Measurements from ENCODE around the gene CHD6.

DNA sequence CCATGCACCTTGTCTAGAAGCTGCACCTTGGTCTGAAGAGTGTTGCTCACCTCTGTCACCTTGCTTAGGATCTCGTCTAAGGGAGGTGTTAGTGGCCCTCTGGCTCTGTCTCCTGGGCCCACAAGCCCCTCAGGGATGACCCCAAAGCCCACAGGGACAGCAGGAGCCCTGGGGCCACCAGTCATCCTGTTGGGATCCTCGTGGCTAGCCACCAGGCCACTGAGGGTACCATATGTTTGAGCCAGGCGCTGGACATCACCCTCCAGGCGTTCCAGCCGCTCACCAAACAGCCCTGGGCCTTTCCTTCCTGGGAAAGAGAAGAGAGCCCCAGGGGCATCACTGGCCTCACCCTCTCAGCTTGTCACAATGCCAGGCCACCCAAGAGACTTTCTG lies 255.4 kb downstream of the CHD6 start:
- TF ChIP-seq POLR2AphosphoS5 (IDR thresholded peaks at IDR 0.05; ENCODE audit: low read depth, low read length), result no peak
- TF ChIP-seq SMC3 (IDR thresholded peaks at IDR 0.05; ENCODE audit: low read length), result no peak
- TF ChIP-seq KLF16 (CRISPR knock-in tag; IDR thresholded peaks at IDR 0.05), result no peak
- TF ChIP-seq, protein P1, sequence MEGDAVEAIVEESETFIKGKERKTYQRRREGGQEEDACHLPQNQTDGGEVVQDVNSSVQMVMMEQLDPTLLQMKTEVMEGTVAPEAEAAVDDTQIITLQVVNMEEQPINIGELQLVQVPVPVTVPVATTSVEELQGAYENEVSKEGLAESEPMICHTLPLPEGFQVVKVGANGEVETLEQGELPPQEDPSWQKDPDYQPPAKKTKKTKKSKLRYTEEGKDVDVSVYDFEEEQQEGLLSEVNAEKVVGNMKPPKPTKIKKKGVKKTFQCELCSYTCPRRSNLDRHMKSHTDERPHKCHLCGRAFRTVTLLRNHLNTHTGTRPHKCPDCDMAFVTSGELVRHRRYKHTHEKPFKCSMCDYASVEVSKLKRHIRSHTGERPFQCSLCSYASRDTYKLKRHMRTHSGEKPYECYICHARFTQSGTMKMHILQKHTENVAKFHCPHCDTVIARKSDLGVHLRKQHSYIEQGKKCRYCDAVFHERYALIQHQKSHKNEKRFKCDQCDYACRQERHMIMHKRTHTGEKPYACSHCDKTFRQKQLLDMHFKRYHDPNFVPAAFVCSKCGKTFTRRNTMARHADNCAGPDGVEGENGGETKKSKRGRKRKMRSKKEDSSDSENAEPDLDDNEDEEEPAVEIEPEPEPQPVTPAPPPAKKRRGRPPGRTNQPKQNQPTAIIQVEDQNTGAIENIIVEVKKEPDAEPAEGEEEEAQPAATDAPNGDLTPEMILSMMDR (CRISPR knock-in tag; IDR thresholded peaks at IDR 0.05), result no peak
- TF ChIP-seq ZBTB49 (CRISPR knock-in tag; IDR thresholded peaks at IDR 0.05; ENCODE audit: borderline replicate concordance), result no peak
- no peak for TF ChIP-seq CREM (IDR thresholded peaks at IDR 0.05)
- no peak for TF ChIP-seq CREM (CRISPR knock-in tag; IDR thresholded peaks at IDR 0.05)

All from HepG2 (cell line).